ENCODE measurements around the gene SEMA3G.

- TF ChIP-seq POLR2AphosphoS5 (IDR thresholded peaks at IDR 0.05; ENCODE audit: low read depth, low read length): no peak
- no peak for TF ChIP-seq REST (IDR thresholded peaks at IDR 0.05; ENCODE audit: insufficient read depth in 1 of 2, low read depth in 2 of 2, low read length in 2 of 2)
- no peak for TF ChIP-seq TAF1 (IDR thresholded peaks at IDR 0.05; ENCODE audit: borderline replicate concordance, insufficient read depth, low read length)
- TF ChIP-seq FOXP2 (optimal IDR thresholded peaks at IDR 0.05; ENCODE audit: borderline replicate concordance, extremely low read depth, extremely low read length, insufficient read depth): no peak
Measured at GRCh38 chr3:52402706-52403270, 42.1 kb downstream of the SEMA3G start.
